MM.1S (cell line): ENCODE measurements around the gene RPE.

Experiments
- DNase-seq: peaks from one replicate; pipeline ENCODE4 v3.0.0-alpha.2; 2015
- H2AFZ ChIP-seq: fragments of 300-600 bp; sonication (generic); 2 replicates; pipeline ENCODE4 v1.6.0; 2016; ENCODE audit warnings: antibody characterized with exemption, low read length
- H3F3A ChIP-seq: fragments of 300-600 bp; sonication (generic); 2 replicates; pipeline ENCODE4 v1.6.1; 2016; ENCODE audit warnings: mild to moderate bottlenecking, antibody characterized with exemption, low read length, moderate library complexity, mixed read lengths; ENCODE audit not compliant: insufficient read depth
- H3K27ac ChIP-seq: fragments of 300-600 bp; sonication (generic); 2 replicates; pipeline ENCODE4 v1.5.1; 2016; ENCODE audit warnings: mild to moderate bottlenecking, low read length
- H3K27me3 ChIP-seq: fragments of 300-600 bp; sonication (generic); replicated peaks from 2 replicates; pipeline ENCODE4 v1.6.0; 2016; ENCODE audit warnings: low read length; ENCODE audit not compliant: insufficient read depth
- H3K36me3 ChIP-seq: fragments of 300-600 bp; sonication (generic); replicated peaks from 2 replicates; pipeline ENCODE4 v1.6.1; 2016; ENCODE audit warnings: mild to moderate bottlenecking, low read length, mixed read lengths; ENCODE audit not compliant: insufficient read depth
- H3K4me1 ChIP-seq: fragments of 300-600 bp; sonication (generic); 2 replicates; pipeline ENCODE4 v1.6.1; 2016; ENCODE audit warnings: low read length, mixed read lengths
- H3K4me2 ChIP-seq: fragments of 300-600 bp; sonication (generic); 2 replicates; pipeline ENCODE4 v1.6.0; 2016; ENCODE audit warnings: low read depth, low read length
- H3K4me3 ChIP-seq: fragments of 300-600 bp; sonication (generic); 2 replicates; pipeline ENCODE4 v1.5.1; 2016; ENCODE audit warnings: low read length, mixed read lengths
- H3K79me2 ChIP-seq: fragments of 300-600 bp; sonication (generic); 2 replicates; pipeline ENCODE4 v1.6.1; 2016; ENCODE audit warnings: mixed run types, low read length, mixed read lengths
- H3K9ac ChIP-seq: fragments of 300-600 bp; sonication (generic); 2 replicates; pipeline ENCODE4 v1.6.1; 2016; ENCODE audit warnings: low read length, mixed read lengths
- H3K9me2 ChIP-seq: fragments of 300-600 bp; sonication (generic); replicated peaks from 2 replicates; pipeline ENCODE4 v1.6.1; 2016; ENCODE audit warnings: mild to moderate bottlenecking, low read length, mixed read lengths; ENCODE audit not compliant: insufficient read depth
- H3K9me3 ChIP-seq: fragments of 300-600 bp; sonication (generic); replicated peaks from 2 replicates; pipeline ENCODE4 v1.6.1; 2016; ENCODE audit warnings: mild to moderate bottlenecking, low read length, mixed read lengths; ENCODE audit not compliant: insufficient read depth
- H4K20me1 ChIP-seq: fragments of 300-600 bp; sonication (generic); 2 replicates; pipeline ENCODE4 v1.6.1; 2016; ENCODE audit warnings: mild to moderate bottlenecking, low read length, moderate library complexity, mixed read lengths; ENCODE audit not compliant: insufficient read depth
- EZH2 ChIP-seq: fragments of 300-600 bp; sonication (generic); optimal IDR thresholded peaks from 2 replicates; pipeline ENCODE3; 2017; ENCODE audit warnings: low read depth, mild to moderate bottlenecking, antibody characterized with exemption, low read length, mixed read lengths
- EZH2phosphoT487 ChIP-seq: fragments of 300-600 bp; sonication (generic); IDR thresholded peaks from 2 replicates; pipeline ENCODE4 v1.6.1; 2018; ENCODE audit warnings: antibody characterized with exemption, low read length
- TF ChIP-seq, protein P1 (sequence below): fragments of 300-600 bp; sonication (generic); IDR thresholded peaks from 2 replicates; pipeline ENCODE4 v1.5.1; 2016; ENCODE audit warnings: antibody characterized with exemption, low read length, mixed read lengths

RPE gene

GRCh38 chr2:210003359-210003758, 921 bp downstream of the RPE start:
- Histone ChIP-seq H3K4me3 (peak overlapping the region; percentile 88), H3K4me2 (peak overlapping the region; percentile 76), H3F3A (no peaks in the 10 kb centered on the region), H2AFZ (no peak overlapping the region), H3K9me2 (no peaks in the 10 kb centered on the region), H3K36me3 (no peaks in the 10 kb centered on the region), H3K27me3 (no peaks in the 10 kb centered on the region), H4K20me1 (peaks cover 15% of the 10 kb centered on the region; the same call in 1 of the 2 replicates), H3K27ac (peak overlapping the region; percentile 47; the same call in 1 of the 2 replicates), H3K9ac (peak overlapping the region; percentile 75), H3K79me2 (peaks cover 59% of the 10 kb centered on the region), H3K4me1 (peaks cover 16% of the 10 kb centered on the region), H3K9me3 (no peaks in the 10 kb centered on the region)
- no peak for TF ChIP-seq EZH2phosphoT487
- no peak for TF ChIP-seq EZH2
- TF ChIP-seq, protein P1, sequence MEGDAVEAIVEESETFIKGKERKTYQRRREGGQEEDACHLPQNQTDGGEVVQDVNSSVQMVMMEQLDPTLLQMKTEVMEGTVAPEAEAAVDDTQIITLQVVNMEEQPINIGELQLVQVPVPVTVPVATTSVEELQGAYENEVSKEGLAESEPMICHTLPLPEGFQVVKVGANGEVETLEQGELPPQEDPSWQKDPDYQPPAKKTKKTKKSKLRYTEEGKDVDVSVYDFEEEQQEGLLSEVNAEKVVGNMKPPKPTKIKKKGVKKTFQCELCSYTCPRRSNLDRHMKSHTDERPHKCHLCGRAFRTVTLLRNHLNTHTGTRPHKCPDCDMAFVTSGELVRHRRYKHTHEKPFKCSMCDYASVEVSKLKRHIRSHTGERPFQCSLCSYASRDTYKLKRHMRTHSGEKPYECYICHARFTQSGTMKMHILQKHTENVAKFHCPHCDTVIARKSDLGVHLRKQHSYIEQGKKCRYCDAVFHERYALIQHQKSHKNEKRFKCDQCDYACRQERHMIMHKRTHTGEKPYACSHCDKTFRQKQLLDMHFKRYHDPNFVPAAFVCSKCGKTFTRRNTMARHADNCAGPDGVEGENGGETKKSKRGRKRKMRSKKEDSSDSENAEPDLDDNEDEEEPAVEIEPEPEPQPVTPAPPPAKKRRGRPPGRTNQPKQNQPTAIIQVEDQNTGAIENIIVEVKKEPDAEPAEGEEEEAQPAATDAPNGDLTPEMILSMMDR = no peak
- DNase-seq = no peak

DNA sequence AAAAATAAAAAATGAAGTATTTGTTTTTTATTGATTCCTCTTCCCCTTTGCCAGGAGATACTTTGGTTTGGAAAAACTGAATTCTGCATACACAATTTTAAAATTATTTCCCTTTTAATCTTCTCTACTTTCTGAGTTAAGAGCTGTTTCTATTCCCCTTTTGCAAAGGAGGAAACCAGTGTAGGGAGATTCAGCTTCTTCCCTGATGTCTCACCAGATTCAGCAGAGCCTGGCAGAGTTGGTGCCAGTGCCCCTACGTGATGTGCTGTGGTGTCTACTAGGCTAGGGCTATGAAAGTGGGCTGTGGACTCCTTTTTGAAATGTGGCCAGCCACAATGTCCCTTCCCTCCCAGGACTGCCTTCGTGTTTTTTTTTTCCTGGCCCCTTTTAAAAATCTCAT, 2.4 kb downstream of the RPE start:
- Histone ChIP-seq H3K27ac (no peak overlapping the region), H3K4me1 (peaks cover 16% of the 10 kb centered on the region), H3K9me2 (no peaks in the 10 kb centered on the region), H3K36me3 (no peaks in the 10 kb centered on the region), H4K20me1 (peaks cover 15% of the 10 kb centered on the region; the same call in 1 of the 2 replicates), H3K27me3 (no peaks in the 10 kb centered on the region), H2AFZ (no peak overlapping the region), H3K4me3 (no peak overlapping the region), H3K9ac (no peak overlapping the region), H3F3A (no peaks in the 10 kb centered on the region), H3K9me3 (no peaks in the 10 kb centered on the region), H3K79me2 (peaks cover 74% of the 10 kb centered on the region), H3K4me2 (no peak overlapping the region)
- DNase-seq = no peak
- no peak for TF ChIP-seq EZH2
- TF ChIP-seq, protein P1 = no peak
- no peak for TF ChIP-seq EZH2phosphoT487

- Histone ChIP-seq H3K36me3 (no peaks in the 10 kb centered on the region; the same call in 1 of the 2 replicates), H3K9ac (no peak overlapping the region), H3K4me2 (no peak overlapping the region), H3K9me2 (no peaks in the 10 kb centered on the region), H3K4me1 (peaks cover 10% of the 10 kb centered on the region; the same call in 1 of the 2 replicates), H3K79me2 (peaks cover 100% of the 10 kb centered on the region), H3K27me3 (no peaks in the 10 kb centered on the region), H3K4me3 (no peak overlapping the region), H2AFZ (no peak overlapping the region), H3F3A (no peaks in the 10 kb centered on the region), H3K9me3 (no peaks in the 10 kb centered on the region), H4K20me1 (peaks cover 20% of the 10 kb centered on the region; the same call in 1 of the 2 replicates), H3K27ac (no peak overlapping the region)
- TF ChIP-seq EZH2phosphoT487 = no peak
- TF ChIP-seq, protein P1 = no peak
- TF ChIP-seq EZH2 = no peak
- DNase-seq = no peak
Observed at GRCh38 chr2:210007895-210008294, 5.5 kb downstream of the RPE start.
